NCI-H1048 (cell line): ENCODE measurements around the gene NGEF.

Experiments
- DNase-seq: peaks from one replicate; lab custom pipeline; 2025; lab: John Stamatoyannopoulos, UW

Gene NGEF

GRCh38 chr2:232833830-232834229 lies 179.2 kb downstream of the NGEF start:
- no peak for DNase-seq

- no peak for DNase-seq
Measured at GRCh38 chr2:232831496-232831895, 181.6 kb downstream of the NGEF start.

- DNase-seq = no peak
Measured at GRCh38 chr2:232829988-232830387, 183.1 kb downstream of the NGEF start.
